GM19467 (cell line): ENCODE data around the gene ANLN.
A peak's percentile ranks its signal among the peaks of the same experiment; 100 is the strongest.
"Not testable (repeated sequence)": the region's sequence is repeated elsewhere in the genome, so short reads cannot be mapped to it uniquely, and the experiment has no call there.

Experiments used
- ATAC-seq: cut with Tn5 transposase; IDR thresholded peaks from one replicate; pipeline ENCODE4 v1.9.1; 2021; ENCODE audit warnings: mild to moderate bottlenecking, moderate library complexity; ENCODE audit not compliant: unreplicated experiment

Gene ANLN

GRCh38 chr7:36389371-36390198 is at the start of gene ANLN:
Gene ANLN (plus strand): TSS chr7:36389862. CDS start chr7:36390027, 165 bp downstream.
- ATAC-seq: peak; percentile 76

GRCh38 chr7:36343548-36343947 is 46.1 kb upstream of the ANLN start:
- ATAC-seq: no peak

GRCh38 chr7:36344622-36345021 is 45.0 kb upstream of the ANLN start:
- ATAC-seq: no peak

DNA sequence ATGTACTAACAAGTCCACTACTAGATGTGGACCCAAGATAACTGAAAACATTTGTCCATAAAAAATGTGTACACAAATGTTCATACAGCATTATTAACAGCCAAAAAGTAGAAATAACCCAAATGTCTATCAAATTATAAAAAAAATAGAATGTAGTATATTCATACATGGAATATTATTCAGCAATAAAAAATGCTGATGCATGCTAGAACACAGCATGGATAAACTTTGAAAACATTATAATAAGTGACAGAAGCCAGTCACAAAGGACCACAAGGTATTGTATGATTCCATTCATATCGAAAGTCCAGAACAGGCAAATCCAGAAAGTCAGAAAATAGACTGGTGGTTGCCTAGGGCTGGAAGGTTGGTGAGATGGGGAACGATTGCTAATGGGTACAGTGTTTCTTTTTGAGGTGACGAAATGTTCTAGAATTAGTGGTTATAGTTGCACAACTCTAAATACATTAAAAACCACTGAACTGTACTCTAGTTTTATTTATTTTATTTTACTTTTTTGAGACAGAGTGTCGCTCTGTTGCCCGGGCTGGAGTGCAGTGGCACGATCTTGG is 43.3 kb upstream of the ANLN start:
- no peak for ATAC-seq

DNA sequence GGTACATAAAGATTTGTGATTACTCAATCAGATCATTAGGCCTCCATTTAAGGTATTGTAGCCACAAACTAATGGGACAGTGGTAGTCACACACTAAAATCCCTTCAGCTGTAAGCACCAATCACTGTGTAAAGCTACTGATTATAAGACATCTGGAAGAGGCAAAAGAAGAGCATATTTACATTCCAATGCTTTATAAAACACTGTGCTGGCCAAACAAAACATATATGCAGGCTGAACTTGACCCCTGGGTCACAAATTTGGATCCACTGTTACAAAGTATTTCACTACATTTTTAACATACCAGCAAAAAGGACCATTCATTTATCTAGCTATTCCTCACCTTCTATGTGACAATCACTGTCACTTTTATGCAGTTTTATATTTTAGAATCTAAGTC is 41.4 kb upstream of the ANLN start:
- no peak for ATAC-seq

- no peak for ATAC-seq
Observed at GRCh38 chr7:36348771-36349170, 40.9 kb upstream of the ANLN start.

DNA sequence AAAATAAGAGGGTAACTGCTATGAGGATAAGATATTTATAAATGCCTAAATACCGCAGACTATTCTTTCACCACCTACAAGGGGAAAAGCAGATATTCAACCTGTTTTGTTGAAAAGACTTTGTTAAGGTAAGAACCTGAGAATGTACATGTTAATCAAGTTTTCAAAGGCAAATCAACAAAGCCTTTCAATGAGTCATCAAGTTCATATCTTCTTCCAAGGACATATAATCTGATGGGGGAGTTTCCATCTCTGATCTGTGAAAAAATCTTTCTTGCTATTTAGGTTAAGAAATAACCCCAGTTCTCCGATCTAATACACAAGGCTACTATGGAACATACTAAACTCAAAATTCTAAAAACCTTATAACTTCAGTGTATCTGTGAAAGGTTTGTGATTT is 40.0 kb upstream of the ANLN start:
- no peak for ATAC-seq

DNA sequence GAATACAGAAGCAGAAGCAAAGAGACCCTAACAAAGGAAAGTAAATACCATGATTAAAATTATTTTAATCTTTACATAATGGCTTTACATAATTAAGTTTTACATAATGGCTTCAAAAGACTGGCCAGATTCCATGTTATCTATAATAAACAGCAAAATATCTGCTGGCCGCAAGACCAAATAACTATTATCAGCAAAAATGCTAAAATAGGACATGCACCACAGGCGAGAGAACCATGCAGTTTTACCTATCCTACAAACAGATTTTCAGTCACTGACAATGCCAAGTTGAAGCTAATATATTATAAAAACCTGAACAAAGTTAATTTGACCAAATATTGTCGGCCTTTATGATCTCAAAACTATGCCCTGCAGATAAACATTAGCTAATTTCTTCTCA is 34.2 kb upstream of the ANLN start:
- no peak for ATAC-seq

DNA sequence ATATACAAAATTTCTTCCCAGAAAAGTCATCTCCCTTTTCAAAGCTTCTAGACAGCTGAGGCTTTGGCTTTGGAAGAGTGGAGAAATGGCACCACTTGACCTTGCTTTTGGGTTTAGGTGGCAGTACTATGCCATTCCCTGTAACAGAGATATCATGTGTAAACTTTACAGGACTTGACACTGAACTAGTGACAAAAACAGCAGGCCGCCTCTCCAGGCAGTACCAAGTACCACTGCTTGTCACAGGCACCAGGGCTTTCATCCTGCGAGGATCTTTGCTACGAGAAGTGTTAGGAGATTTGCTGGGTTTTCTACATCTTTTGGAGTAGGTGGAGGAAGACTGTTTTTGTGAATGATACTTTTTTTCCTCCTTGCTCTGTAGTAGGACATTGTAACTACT is 32.6 kb upstream of the ANLN start:
- ATAC-seq: no peak

DNA sequence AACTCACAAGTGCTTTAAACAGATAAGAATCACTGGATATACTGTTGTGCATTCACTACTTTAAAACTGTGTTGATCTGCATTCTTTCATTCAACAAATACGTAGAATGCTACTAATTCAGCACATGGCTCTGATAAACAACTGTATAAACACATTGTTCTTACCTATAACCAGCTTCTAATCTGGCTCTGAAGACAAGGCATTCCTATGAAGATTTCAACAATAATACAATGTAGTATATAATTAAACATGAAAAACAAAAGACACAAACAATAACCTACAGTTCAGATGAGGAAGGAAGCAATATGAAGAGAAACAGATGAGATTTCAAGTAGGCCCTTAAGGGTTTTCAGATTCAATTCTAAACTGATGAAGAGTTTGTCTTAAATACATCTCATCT is 31.1 kb upstream of the ANLN start:
- no peak for ATAC-seq

DNA sequence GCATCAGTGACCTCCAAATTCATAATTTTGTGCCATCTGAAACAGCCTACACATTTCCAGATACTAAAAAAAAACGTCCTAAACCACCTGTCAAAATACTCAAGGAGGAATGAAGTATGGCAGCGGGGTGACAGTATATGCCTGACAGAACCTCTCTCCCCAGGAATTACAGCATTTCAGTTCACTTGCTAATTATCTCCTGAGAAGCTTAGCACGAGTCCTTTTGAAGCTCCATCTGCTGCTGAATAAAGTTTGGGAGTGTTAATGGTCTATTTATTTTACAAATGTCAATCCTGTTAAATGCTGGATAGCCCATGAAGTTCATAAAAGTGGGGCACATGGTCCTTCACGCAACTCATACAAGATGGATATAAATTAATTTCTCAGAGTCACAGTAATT is 29.4 kb upstream of the ANLN start:
- ATAC-seq: no peak

DNA sequence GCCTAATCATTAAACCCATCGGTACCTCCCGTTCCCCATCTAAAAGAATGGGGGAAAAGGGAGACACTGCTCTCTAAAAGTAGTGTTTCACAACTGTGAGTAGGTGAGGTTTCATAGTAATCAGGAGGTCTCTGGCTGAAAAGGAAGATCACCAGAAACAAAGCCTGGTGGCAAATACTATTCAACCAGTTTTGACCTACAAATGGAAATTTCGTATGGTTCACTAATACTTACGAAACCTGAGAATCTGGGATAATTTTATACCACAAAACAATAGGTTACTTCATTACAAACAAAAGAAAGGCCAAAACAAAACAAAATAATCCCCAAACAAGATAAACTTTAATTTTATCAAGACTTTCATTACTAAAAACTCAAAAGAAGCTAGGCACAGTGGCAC is 28.4 kb upstream of the ANLN start:
- no peak for ATAC-seq

- no peak for ATAC-seq
Observed at GRCh38 chr7:36363515-36363914, 26.1 kb upstream of the ANLN start.

DNA sequence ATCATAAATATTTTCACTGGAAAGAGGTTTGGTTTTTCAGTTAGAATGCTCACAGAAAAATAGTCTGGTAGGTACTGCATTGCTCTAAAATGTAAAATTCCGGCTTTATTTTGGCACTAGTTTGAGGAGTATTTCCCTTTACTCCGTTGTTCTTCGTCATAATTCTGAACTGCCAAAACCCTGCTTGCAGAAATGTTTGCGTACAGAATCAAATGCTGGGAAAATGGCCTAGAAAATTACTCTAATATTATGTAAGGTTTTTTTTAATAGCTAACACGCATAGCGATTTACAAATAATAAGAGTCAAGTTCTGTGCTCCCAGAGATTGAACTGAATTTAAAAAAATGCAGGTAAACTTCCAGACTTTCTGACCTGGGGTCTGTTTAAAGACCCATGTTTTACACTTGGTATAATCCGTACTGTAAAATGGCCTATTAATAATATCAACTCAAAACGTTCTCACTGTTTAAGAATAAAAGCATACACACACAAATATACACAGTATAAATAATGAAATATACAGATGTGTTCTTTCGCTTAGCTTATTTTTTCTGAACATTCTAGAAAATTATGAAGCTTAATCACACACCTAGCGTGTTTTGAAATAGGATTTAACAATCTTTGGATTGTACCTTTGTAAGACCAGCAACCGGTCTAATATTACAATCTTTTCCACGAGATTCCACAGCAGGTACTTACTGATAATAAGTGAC is 23.5 kb upstream of the ANLN start:
- ATAC-seq: no peak

- ATAC-seq: peak; percentile 100
Observed at GRCh38 chr7:36366718-36367560, 22.7 kb upstream of the ANLN start.

DNA sequence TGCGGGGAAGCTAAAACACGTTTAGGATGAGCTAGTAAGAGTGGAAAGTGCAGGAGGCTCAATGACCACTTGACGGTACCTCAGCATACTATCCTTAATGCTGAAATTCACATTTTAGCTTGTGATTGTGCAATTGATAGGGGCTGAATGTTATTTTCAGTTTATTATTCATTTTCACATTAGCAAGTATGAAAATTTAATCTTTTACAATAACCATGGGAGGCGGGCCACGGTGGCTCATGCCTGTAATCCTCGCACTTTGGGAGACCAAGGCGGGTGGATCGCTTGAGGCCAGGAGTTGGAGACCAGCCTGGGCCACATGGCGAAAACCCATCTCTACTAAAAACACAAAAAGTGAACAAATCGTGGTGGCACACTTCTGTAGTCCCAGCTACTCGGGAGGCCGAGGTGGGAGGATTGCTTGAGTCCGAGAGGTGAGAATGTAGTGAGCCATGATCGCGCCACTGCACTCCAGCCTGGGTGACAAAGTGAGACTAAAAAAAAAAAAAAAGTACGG is 22.0 kb upstream of the ANLN start:
- no peak for ATAC-seq

GRCh38 chr7:36368496-36368895 is 21.2 kb upstream of the ANLN start:
- no peak for ATAC-seq

- no peak for ATAC-seq
Observed at GRCh38 chr7:36369171-36369570, 20.5 kb upstream of the ANLN start.

GRCh38 chr7:36370046-36370445 is 19.6 kb upstream of the ANLN start:
- no peak for ATAC-seq

DNA sequence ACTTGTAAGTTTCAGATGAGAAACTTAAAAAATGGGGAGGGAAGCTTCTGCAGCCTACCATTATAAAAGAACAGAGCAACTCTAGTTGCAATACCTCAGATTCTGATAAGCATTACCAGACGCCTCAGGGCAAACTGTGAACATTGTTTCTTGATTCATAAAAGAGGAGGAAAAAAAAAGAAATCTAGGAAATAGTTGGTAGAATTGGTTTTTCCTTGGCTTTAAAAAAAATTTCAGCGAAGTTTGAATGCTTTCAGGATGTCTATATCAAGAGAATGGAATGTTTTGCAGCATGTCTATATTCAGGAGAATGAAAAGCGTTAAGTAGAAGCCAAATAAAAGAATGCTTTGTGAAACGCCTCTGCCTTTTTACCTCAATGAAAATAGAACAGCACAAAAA is 17.5 kb upstream of the ANLN start:
- no peak for ATAC-seq

GRCh38 chr7:36378555-36378954 is 11.1 kb upstream of the ANLN start:
- ATAC-seq: not testable (repeated sequence)
